Small intestine (tissue), 7 donors: ENCODE data around the gene LMF1. TPM values are rescaled to one million over a fixed set of nuclear protein-coding genes. Genes with fewer than 3 reads are reported as not detected.

Experiments used
- DNase-seq, 2 donors: peaks; one replicate each; pipeline versions ENCODE4 v3.0.0 to v3.0.0-alpha.2; 2013
- FAIRE-seq: peaks from 2 replicates; lab custom pipeline; 2012; peaks lifted over from hg19 to GRCh38; lab: Jason Lieb, UNC
- H3K27ac ChIP-seq, 3 donors: one replicate each; pipeline ENCODE4 v1.5.1; 2013; ENCODE audit warnings: low read length in 2 of 3, mild to moderate bottlenecking in 2 of 3, control low read depth in 1 of 3, inconsistent platforms in 1 of 3, low read depth in 1 of 3, moderate library complexity in 1 of 3
- H3K27me3 ChIP-seq, 3 donors: one replicate each; pipeline ENCODE4 v1.6.1; 2013; ENCODE audit warnings: low read length in 3 of 3, inconsistent platforms in 1 of 3; ENCODE audit not compliant: control insufficient read depth in 3 of 3, insufficient read depth in 3 of 3
- H3K36me3 ChIP-seq, 3 donors: one replicate each; pipeline ENCODE4 v1.6.1; 2013; ENCODE audit warnings: low read length in 3 of 3, inconsistent platforms in 1 of 3, low read depth in 1 of 3, mild to moderate bottlenecking in 1 of 3, moderate library complexity in 1 of 3; ENCODE audit not compliant: control insufficient read depth in 3 of 3, insufficient read depth in 2 of 3
- H3K4me1 ChIP-seq, 3 donors: one replicate each; pipeline ENCODE4 v1.6.1; 2013; ENCODE audit warnings: low read length in 2 of 3, inconsistent platforms in 1 of 3, low read depth in 1 of 3, mild to moderate bottlenecking in 1 of 3, moderate library complexity in 1 of 3; ENCODE audit not compliant: control insufficient read depth in 3 of 3, insufficient read depth in 2 of 3
- H3K4me3 ChIP-seq, 3 donors: one replicate each; pipeline ENCODE4 v1.5.1; 2013; ENCODE audit warnings: low read length in 3 of 3, control low read depth in 1 of 3, inconsistent platforms in 1 of 3, low read depth in 1 of 3, mild to moderate bottlenecking in 1 of 3, moderate library complexity in 1 of 3
- H3K9me3 ChIP-seq, 2 donors: one replicate each; pipeline ENCODE4 v1.6.1; 2013; ENCODE audit warnings: low read depth in 1 of 2, low read length in 1 of 2; ENCODE audit not compliant: control insufficient read depth in 2 of 2, insufficient read depth in 1 of 2
- WGBS, 3 donors: extraction: QIAGEN DNeasy Blood & Tissue Kit; methylation state at CpG; one replicate each; pipeline ENCODE4 v1.1.7; 2013; 5-methylcytosine and 5-hydroxymethylcytosine counted together
- polyA plus RNA-seq, 4 donors: library from polyadenylated mRNA; stranded (reverse) in 3 of 4; unstranded in 1 of 4; fragments of 200-250 nt in 3 of 4; fragments of 120-200 nt in 1 of 4; gene quantifications; one replicate each; pipeline versions ENCODE4 v1.2.1 to v1.2.3, GENCODE V29; 2013
- donor health status: healthy with polysubstance abuse.
- donor health status: control.
- donor health status: control.
- donor health status: Bipolar disorder and iron deficiency.
- donor health status: healthy.

Gene LMF1
- polyA plus RNA-seq, 4 donors = 8.2 to 18.0 (median 9.2) TPM

DNA sequence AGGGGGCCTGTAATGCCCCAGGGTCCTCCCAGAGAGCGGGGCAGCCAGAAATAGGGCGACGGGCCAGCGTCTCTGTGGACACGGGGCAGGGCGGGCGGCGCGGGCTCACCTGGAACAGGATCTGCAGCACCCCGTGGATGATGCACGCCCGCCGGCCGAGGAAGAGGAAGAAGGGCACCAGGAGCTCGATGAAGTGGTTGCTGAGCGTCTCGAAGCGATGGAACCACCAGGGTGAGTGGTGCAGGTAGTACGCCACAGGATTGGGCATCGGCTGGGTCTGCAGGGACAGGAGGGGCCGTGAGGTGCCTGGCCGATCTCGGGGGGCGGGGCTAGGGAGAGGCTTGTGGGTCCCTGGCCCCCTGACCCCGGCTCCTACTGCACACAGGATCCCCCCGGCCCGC, 91.3 kb downstream of the LMF1 start:
- H3K9me3 ChIP-seq = peaks cover 0 to 10% of the 10 kb centered on the region in 2 donors
- H3K36me3 ChIP-seq = peaks cover 0 to 31% (median 2%) of the 10 kb centered on the region in 3 donors
- 92 to 95% (median 94%) methylated on average over 27 of the region's 27 CpGs for WGBS, 3 donors
- no peak for DNase-seq
- H3K27me3 ChIP-seq = no peaks in the 10 kb centered on the region
- FAIRE-seq = no peak
- no peak overlapping the region for H3K4me3 ChIP-seq
- no peak overlapping the region for H3K27ac ChIP-seq
- H3K4me1 ChIP-seq = no peaks in the 10 kb centered on the region

DNA sequence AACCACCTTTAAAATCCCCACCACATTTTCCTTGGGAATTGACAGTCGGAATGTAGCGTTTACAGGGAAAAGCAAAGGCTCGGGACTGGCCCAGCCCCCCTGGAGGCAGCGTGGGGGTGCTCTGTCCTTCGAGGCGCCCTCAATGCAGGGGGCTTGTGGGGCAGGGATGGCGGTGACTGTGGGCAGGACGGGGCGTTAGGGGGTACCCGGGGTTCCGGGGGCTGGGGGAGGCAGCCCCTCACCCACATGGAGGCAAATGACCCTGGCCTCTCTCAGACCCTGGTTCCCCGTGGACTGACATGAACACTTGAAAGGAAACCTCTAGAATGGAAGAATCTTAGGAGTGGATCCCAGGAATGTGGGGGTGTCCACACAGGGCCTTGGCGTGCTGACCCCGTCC, 91.9 kb downstream of the LMF1 start:
- DNase-seq (no peak), FAIRE-seq (no peak)
- Histone ChIP-seq H3K4me1 (no peaks in the 10 kb centered on the region), H3K27me3 (no peaks in the 10 kb centered on the region), H3K36me3 (peaks cover 0 to 35% (median 0%) of the 10 kb centered on the region in 3 donors), H3K27ac (no peak overlapping the region), H3K9me3 (peaks cover 0 to 7% of the 10 kb centered on the region in 2 donors), H3K4me3 (no peak overlapping the region)
- 90 to 94% (median 94%) methylated on average over 13 to 14 of the region's 14 CpGs for whole genome bisulfite sequencing, 3 donors

DNA sequence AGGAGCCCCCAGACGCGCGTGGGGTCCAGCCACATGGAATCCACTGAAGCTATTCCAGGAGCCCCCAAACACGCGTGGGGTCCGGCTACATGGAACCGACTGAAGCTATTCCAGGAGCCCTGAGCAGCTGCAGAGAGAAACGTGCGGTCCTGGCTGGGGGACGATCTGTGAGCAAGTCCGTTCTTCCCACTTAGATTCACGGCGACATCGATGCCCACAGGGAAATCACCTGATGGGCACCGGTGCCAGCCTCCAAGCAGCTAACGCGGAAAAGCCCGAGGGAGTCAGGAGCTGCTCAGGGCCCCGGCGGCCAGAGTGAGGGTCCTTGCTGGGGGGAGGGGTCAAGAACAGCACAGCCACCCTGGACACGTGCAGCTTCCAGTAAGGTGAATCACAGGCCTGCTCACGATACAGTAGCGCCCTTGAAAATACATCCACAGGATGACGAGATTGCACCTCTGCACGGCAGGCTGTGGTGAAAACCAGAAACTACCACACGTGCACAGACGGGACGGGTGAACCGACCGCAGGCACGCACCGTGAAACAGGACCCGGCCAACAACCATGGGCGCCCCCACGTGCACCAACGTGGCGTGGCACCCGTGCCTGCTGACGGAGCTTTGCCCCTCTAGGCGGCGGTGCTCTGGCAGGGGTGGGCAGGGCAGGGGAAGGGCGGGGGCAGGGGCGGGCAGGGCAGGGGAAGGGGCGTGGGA, 92.6 kb downstream of the LMF1 start:
- H3K27me3 ChIP-seq = no peaks in the 10 kb centered on the region
- WGBS, 3 donors = 82 to 90% (median 88%) methylated on average over 44 of the region's 44 CpGs
- H3K36me3 ChIP-seq = peaks cover 0 to 39% (median 0%) of the 10 kb centered on the region in 3 donors
- H3K4me3 ChIP-seq = no peak overlapping the region
- no peaks in the 10 kb centered on the region for H3K4me1 ChIP-seq
- H3K27ac ChIP-seq = no peak overlapping the region
- peaks cover 0 to 2% of the 10 kb centered on the region in 2 donors for H3K9me3 ChIP-seq
- FAIRE-seq (no peak), DNase-seq (no peak)

DNA sequence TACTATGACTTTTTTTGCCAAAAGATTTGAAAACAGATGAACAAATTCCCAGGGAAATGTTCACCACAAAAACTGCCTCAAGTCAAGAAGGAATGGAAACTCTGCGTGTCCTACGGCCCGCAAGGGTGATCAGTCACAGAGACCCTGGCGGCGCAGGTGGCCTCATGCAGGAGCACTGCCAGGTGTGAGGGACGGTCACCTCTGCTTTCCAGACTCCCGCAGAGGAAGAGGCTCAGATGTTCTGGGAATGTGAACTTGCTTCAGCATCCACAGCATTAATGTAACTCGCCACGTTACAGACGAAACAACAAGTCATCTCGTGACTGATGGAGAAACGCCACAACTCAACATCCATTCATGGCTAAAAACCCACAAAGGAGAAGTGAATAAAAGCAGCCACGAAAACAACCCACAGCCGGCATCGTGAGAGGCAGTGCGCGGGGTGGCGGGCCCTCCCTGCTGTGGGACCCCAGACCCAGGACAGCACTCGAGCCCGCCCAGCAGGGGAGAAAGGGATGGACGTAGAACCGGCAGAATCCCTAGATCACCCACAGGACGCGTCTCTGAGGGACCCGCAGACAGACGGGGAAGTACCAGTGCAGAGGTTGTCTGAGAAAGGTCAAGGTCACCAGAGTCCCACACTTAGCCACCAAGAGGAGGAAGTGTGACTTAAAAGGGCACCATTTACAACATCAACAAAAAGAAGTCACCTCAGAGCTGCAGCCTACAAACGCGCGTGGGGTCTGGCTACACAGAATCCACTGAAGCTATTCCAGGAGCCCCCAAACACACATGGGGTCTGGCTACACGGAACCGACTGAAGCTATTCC, 93.3 kb downstream of the LMF1 start:
- Histone ChIP-seq H3K27me3 (no peaks in the 10 kb centered on the region), H3K4me1 (no peaks in the 10 kb centered on the region), H3K4me3 (no peak overlapping the region), H3K27ac (no peak overlapping the region), H3K36me3 (peaks cover 0 to 47% (median 0%) of the 10 kb centered on the region in 3 donors), H3K9me3 (no peaks in the 10 kb centered on the region)
- WGBS, 3 donors = 82 to 90% (median 87%) methylated on average over 31 of the region's 31 CpGs
- FAIRE-seq = no peak
- no peak for DNase-seq

DNA sequence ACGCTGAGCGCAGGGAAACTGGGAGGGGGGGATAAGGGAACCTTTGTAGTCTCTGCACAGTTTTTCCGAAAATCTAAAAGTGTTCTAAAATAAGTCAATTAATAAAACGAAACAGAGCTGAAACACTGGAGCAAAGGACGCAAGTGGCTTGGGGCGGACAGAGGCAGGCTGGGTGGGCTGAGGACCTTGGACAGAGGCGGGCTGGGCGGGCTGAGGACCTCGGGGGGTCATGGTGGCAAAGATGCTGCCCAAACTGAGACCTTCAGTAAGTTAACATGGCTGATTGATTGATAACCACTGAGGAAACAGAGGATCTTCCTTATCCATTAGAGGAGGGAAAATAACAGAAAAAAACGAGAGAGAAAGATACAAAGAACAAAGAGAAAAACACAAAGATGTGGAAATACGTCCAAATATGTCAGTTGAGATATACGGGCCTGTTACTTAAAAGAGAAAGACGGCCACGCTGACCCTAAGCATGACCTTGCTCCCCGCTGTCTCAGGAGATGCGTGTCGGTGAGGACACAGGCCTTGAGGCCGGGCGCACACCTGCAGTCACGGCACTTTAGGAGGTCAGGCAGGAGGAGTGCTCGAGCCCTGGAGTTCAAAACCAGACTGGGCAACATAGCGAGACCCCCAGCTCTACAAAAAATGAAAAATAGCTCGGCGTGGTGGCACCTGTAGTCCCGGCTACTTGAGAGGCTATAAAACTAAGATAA, 94.1 kb downstream of the LMF1 start:
- no peaks in the 10 kb centered on the region for H3K27me3 ChIP-seq
- no peak overlapping the region for H3K27ac ChIP-seq
- no peaks in the 10 kb centered on the region for H3K9me3 ChIP-seq
- FAIRE-seq (no peak), DNase-seq (no peak)
- 89 to 91% (median 91%) methylated on average over 25 of the region's 25 CpGs for WGBS, 3 donors
- no peaks in the 10 kb centered on the region for H3K4me1 ChIP-seq
- peaks cover 0 to 49% (median 0%) of the 10 kb centered on the region in 3 donors for H3K36me3 ChIP-seq
- no peak overlapping the region for H3K4me3 ChIP-seq

DNA sequence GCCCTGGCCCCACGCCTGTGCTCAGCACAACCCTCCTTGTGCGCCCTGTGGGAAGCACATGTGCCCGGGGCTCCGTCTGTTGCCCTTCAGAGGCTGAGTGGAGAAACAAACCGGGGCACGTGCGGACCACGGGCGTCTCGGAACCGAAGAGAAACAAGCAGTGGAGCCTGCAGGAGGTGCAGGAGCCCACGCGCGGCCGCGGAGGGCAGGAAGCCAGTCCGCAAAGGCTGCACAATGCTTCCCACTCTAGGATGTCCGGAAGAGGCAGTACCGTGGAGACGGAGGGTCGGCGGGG, 94.8 kb downstream of the LMF1 start:
- DNase-seq = no peak
- Histone ChIP-seq H3K4me1 (no peaks in the 10 kb centered on the region), H3K36me3 (peaks cover 0 to 53% (median 0%) of the 10 kb centered on the region in 3 donors), H3K4me3 (no peak overlapping the region), H3K9me3 (no peaks in the 10 kb centered on the region), H3K27ac (no peak overlapping the region), H3K27me3 (no peaks in the 10 kb centered on the region)
- no peak for FAIRE-seq
- 94 to 97% (median 96%) methylated on average over 22 of the region's 22 CpGs for WGBS, 3 donors

DNA sequence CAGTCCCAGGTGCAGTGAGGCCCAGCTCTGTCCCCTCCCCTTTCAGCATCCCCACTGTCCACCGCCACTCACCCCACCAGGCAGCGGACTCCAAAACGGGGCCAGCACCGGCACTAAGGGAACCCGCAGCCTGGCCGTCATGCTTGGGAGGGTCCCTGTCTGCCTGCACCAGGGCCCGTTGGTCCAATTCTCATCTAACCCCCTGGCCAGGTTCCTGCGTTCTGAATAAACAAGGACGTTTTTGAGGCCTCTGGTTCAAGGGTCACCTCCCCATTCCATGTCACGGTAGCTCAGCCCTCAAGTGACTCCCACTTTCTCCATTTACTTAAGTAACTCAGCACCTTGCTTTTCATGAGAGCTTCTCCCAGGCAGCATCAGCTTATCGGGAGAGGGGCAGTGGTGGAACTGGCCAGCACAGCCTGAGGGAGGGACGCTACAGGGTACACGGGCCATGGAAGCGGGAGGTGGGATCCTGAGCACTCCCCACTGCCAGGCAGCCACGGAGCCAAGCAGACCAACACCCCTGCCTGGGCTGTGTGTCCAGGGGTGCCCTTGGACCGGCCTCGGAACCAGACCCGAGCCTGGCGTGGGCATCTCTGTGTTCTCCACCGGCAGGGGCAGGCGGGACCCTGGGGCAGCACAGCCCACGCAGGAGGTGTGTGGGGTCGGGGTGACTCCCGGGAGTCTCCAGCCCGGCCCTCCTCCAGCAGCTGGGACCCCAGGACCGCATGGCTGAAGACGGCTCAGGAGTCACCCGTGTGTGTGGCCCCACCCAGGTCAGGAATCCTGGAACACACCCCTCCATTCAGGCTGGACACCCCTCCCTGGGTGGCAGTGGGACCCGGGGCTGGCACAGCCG, 95.4 kb downstream of the LMF1 start:
- H3K27me3 ChIP-seq = no peaks in the 10 kb centered on the region
- peaks cover 0 to 59% (median 0%) of the 10 kb centered on the region in 3 donors for H3K36me3 ChIP-seq
- H3K4me3 ChIP-seq = no peak overlapping the region
- FAIRE-seq (no peak), DNase-seq (no peak)
- 90 to 94% (median 90%) methylated on average over 25 to 30 of the region's 30 CpGs for WGBS, 3 donors
- no peaks in the 10 kb centered on the region for H3K4me1 ChIP-seq
- H3K27ac ChIP-seq = no peak overlapping the region
- H3K9me3 ChIP-seq = no peaks in the 10 kb centered on the region
